DOHH2 (cell line): ENCODE results near the gene CDC16.

Experiments used
- H3F3A ChIP-seq: fragments of 200-600 bp; sonication (generic), shearing (Covaris generic); 2 replicates; pipeline ENCODE4 v1.6.0; 2016; ENCODE audit warnings: antibody characterized with exemption, mild to moderate bottlenecking; ENCODE audit not compliant: control insufficient read depth, insufficient read depth
- H3K27ac ChIP-seq: fragments of 200-600 bp; sonication (generic); 2 replicates; pipeline ENCODE4 v1.5.1; 2014; ENCODE audit warnings: low read depth, mild to moderate bottlenecking, low read length, moderate library complexity
- H3K27me3 ChIP-seq: fragments of 200-600 bp; sonication (generic); 2 replicates; pipeline ENCODE4 v1.6.1; 2014; ENCODE audit warnings: mild to moderate bottlenecking, low read length, mixed read lengths; ENCODE audit not compliant: control insufficient read depth
- H3K36me3 ChIP-seq: fragments of 200-600 bp; sonication (generic); 2 replicates; pipeline ENCODE4 v1.6.1; 2014; ENCODE audit warnings: mild to moderate bottlenecking, low read length, moderate library complexity, mixed read lengths; ENCODE audit not compliant: control insufficient read depth
- H3K4me1 ChIP-seq: fragments of 200-600 bp; sonication (generic); 2 replicates; pipeline ENCODE4 v1.6.1; 2014; ENCODE audit warnings: mild to moderate bottlenecking, low read length, mixed read lengths; ENCODE audit not compliant: control insufficient read depth
- H3K4me2 ChIP-seq: fragments of 200-600 bp; sonication (generic); 2 replicates; pipeline ENCODE4 v1.6.0; 2014; ENCODE audit warnings: mild to moderate bottlenecking, low read length, moderate library complexity
- H3K4me3 ChIP-seq: fragments of 200-600 bp; sonication (generic); 2 replicates; pipeline ENCODE4 v1.5.1; 2014; ENCODE audit warnings: mild to moderate bottlenecking, low read length, mixed read lengths
- H3K79me2 ChIP-seq: fragments of 200-600 bp; sonication (generic); 2 replicates; pipeline ENCODE4 v1.6.1; 2014; ENCODE audit warnings: mild to moderate bottlenecking, low read length, mixed read lengths; ENCODE audit not compliant: control insufficient read depth
- H3K9me2 ChIP-seq: fragments of 200-600 bp; sonication (generic); replicated peaks from 2 replicates; pipeline ENCODE4 v1.6.1; 2014; ENCODE audit warnings: mild to moderate bottlenecking, low read length, mixed read lengths; ENCODE audit not compliant: control insufficient read depth
- H3K9me3 ChIP-seq: fragments of 200-600 bp; sonication (generic); 2 replicates; pipeline ENCODE4 v1.6.1; 2014; ENCODE audit warnings: antibody characterized with exemption, low read length, mixed read lengths; ENCODE audit not compliant: control insufficient read depth, insufficient read depth
- H4K20me1 ChIP-seq: fragments of 200-600 bp; sonication (generic); 2 replicates; pipeline ENCODE4 v1.6.0; 2014; ENCODE audit warnings: low read depth, mild to moderate bottlenecking, antibody characterized with exemption, low read length, moderate library complexity; ENCODE audit not compliant: control insufficient read depth, insufficient read depth
- EZH2phosphoT487 ChIP-seq: fragments of 200-600 bp; sonication (generic); IDR thresholded peaks from 2 replicates; pipeline ENCODE4 v1.6.1; 2017; ENCODE audit warnings: borderline replicate concordance, mild to moderate bottlenecking, antibody characterized with exemption, low read length, moderate library complexity, mixed read lengths
- TF ChIP-seq, protein P1 (sequence below): fragments of 200-600 bp; sonication (generic); IDR thresholded peaks from one replicate; pipeline ENCODE4 v1.5.1; 2014; ENCODE audit warnings: antibody characterized with exemption, mild to moderate bottlenecking, low read depth, low read length; ENCODE audit not compliant: poor library complexity, severe bottlenecking

The CDC16 gene

DNA sequence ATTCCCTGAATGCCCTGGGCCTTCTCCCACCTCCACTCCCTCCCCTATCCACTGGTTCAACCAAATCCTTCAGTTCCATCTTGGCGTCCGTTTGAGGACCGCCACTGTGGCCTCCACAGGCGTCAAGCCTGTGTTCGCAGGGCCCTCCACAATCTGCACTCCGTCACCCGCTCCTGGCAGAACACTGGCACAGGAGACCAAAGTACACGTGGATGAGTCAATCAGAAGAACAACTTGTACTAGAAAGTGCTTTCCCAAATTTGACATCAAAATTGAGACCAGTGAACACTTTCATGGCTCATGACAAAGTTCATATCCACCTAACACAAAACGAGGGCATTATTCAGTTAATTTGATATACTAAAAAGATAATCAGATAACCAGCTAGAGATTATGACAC lies 6.5 kb upstream of the CDC16 start:
- Histone ChIP-seq H3K9me2 (no peaks in the 10 kb centered on the region), H3K79me2 (no peaks in the 10 kb centered on the region), H4K20me1 (no peaks in the 10 kb centered on the region; the same call in 1 of the 2 replicates), H3K4me1 (peaks cover 8% of the 10 kb centered on the region), H3K27ac (no peak overlapping the region), H3K9me3 (no peaks in the 10 kb centered on the region), H3K4me2 (no peak overlapping the region), H3K36me3 (no peaks in the 10 kb centered on the region), H3K4me3 (no peak overlapping the region), H3F3A (peaks cover 4% of the 10 kb centered on the region; the same call in 1 of the 2 replicates), H3K27me3 (peaks cover 36% of the 10 kb centered on the region)
- no peak for TF ChIP-seq EZH2phosphoT487
- TF ChIP-seq, protein P1, sequence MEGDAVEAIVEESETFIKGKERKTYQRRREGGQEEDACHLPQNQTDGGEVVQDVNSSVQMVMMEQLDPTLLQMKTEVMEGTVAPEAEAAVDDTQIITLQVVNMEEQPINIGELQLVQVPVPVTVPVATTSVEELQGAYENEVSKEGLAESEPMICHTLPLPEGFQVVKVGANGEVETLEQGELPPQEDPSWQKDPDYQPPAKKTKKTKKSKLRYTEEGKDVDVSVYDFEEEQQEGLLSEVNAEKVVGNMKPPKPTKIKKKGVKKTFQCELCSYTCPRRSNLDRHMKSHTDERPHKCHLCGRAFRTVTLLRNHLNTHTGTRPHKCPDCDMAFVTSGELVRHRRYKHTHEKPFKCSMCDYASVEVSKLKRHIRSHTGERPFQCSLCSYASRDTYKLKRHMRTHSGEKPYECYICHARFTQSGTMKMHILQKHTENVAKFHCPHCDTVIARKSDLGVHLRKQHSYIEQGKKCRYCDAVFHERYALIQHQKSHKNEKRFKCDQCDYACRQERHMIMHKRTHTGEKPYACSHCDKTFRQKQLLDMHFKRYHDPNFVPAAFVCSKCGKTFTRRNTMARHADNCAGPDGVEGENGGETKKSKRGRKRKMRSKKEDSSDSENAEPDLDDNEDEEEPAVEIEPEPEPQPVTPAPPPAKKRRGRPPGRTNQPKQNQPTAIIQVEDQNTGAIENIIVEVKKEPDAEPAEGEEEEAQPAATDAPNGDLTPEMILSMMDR: no peak

DNA sequence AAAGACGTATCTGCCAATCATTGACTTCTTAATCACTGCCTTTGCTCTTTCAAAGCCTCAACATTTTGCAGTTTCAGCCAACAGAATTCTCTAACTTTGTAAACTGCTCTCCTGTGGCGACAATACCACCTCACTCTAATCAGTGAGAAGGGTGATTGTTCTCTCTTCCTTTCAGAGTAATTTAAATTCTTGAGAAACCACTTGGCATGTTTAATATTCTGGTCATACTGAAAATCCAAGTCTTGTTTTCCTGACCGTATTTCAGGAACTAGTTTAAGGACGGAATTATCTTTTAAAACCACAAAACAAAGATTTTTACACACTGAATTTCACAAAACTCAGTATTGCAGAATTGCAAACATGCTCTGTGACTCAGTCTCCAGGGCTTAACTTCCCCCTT lies 5.2 kb upstream of the CDC16 start:
- no peaks in the 10 kb centered on the region for H3K79me2 ChIP-seq
- H3K27ac ChIP-seq: no peak overlapping the region
- no peak overlapping the region for H3K4me2 ChIP-seq
- H3K4me3 ChIP-seq: no peak overlapping the region
- H4K20me1 ChIP-seq: no peaks in the 10 kb centered on the region; the same call in 1 of the 2 replicates
- peaks cover 4% of the 10 kb centered on the region; the same call in 1 of the 2 replicates for H3F3A ChIP-seq
- H3K27me3 ChIP-seq: peaks cover 36% of the 10 kb centered on the region
- H3K9me3 ChIP-seq: no peaks in the 10 kb centered on the region
- TF ChIP-seq, protein P1: no peak
- no peak for TF ChIP-seq EZH2phosphoT487
- H3K9me2 ChIP-seq: no peaks in the 10 kb centered on the region
- H3K36me3 ChIP-seq: no peaks in the 10 kb centered on the region
- H3K4me1 ChIP-seq: peaks cover 11% of the 10 kb centered on the region

DNA sequence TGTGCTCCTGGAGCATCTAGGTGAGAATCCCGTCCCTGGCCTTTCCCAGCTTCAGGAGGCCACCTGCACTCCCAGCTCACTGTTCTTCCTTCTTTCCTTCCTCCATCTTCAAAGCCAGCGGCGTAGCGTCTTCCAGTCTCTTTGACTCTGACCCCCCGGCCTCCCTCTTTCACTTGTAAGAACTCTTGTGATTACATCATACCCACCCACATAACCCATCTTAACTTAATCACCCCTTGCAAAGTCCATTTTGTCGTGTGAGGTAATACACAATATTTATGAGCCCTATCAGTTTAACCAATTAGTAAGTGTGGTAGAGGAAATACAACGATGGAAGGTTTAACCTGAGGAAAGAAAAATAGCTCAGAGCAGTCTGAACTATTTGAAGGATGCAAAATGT lies 4.6 kb upstream of the CDC16 start:
- no peaks in the 10 kb centered on the region; the same call in 1 of the 2 replicates for H3F3A ChIP-seq
- no peak overlapping the region for H3K27ac ChIP-seq
- H3K79me2 ChIP-seq: peaks cover 3% of the 10 kb centered on the region
- no peak overlapping the region for H3K4me3 ChIP-seq
- no peak overlapping the region for H3K4me2 ChIP-seq
- no peaks in the 10 kb centered on the region for H3K9me2 ChIP-seq
- H3K27me3 ChIP-seq: peaks cover 36% of the 10 kb centered on the region
- no peaks in the 10 kb centered on the region for H3K9me3 ChIP-seq
- no peak for TF ChIP-seq EZH2phosphoT487
- TF ChIP-seq, protein P1: no peak
- no peaks in the 10 kb centered on the region; the same call in 1 of the 2 replicates for H4K20me1 ChIP-seq
- peaks cover 12% of the 10 kb centered on the region for H3K4me1 ChIP-seq
- no peaks in the 10 kb centered on the region; the same call in 1 of the 2 replicates for H3K36me3 ChIP-seq
